ENCODE data around the gene TRIO. TPM values are rescaled to one million over a fixed set of nuclear protein-coding genes. Genes with fewer than 3 reads are reported as not detected.
A peak's percentile ranks its signal among the peaks of the same experiment; 100 is the strongest.

TRIO gene
- total and polyA plus RNA-seq, 2 of the 8 experiments (the other 6 are each of a cell fraction or from before 2014, with no cell fraction given): 35.1 to 69.1 TPM

DNA sequence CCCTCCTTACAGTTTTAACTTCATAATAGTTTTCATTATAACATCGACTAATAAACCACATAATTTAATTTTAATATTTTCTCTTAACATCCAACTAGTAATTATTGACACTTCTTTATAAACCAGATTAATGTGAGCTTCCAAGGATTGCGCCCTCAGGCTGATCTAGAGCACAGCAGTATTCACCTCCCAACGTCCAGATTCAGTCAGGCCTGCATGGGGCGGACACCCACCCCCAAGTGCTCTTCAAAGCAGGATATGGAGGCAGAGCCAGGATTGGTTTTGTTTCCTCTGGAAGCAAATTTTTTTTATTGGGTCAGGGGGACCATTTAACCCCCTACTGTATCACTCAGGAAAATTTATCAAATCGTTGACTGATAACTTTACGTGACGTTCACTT is 215.4 kb downstream of the TRIO start:
- no peak overlapping the region for H4K91ac ChIP-seq (replicated peaks; ENCODE audit: insufficient read length, low read length)
- no peak for FAIRE-seq
- H3K9ac ChIP-seq (replicated peaks in 1 of 4; ENCODE audit: extremely low read depth in 1 of 4, low read depth in 3 of 4, low read length in 3 of 4): no peak overlapping the region
- H2BK5ac ChIP-seq (ENCODE audit: low read depth, low read length): peak overlapping the region; percentile 56; the same call in 1 of the 2 replicates
- no peak overlapping the region for H2AFZ ChIP-seq (ENCODE audit: low read length)
- H4K8ac ChIP-seq (ENCODE audit: extremely low read depth, insufficient read depth, low read length): no peak overlapping the region
- H2BK15ac ChIP-seq (ENCODE audit: low read length): no peak overlapping the region
- ChIA-PET POLR2A (ENCODE audit: partially characterized antibody) (no interaction called here), CTCF (ENCODE audit: partially characterized antibody) (interaction anchor here (0.8 to 15.3 kb wide), 7 partner anchors 6 to 290 kb away, joined by 3 to 155 read pairs (median 4); no protein-coding TSS in a partner anchor)
- 0 out of 4 replicates have a peak, but pooled peaks cover 0 to 5% of the 10 kb centered on the region in 2 experiments for H3K79me2 ChIP-seq (ENCODE audit: control insufficient read depth in 1 of 2, insufficient read depth in 2 of 2, low read length in 2 of 2)
- no peaks in the 10 kb centered on the region for H3K27me3 ChIP-seq (replicated peaks in 1 of 4; ENCODE audit: control insufficient read depth in 3 of 4, extremely low read depth in 1 of 4, insufficient read depth in 3 of 4, low read length in 3 of 4)
- H3K14ac ChIP-seq (ENCODE audit: insufficient read length): no peak overlapping the region
- H3K4me1 ChIP-seq (replicated peaks in 1 of 4; ENCODE audit: control insufficient read depth in 3 of 4, insufficient read depth in 4 of 4, low read length in 3 of 4): peaks cover 6 to 19% (median 10%) of the 10 kb centered on the region in 4 experiments
- no peak overlapping the region for H3K4me3 ChIP-seq (ENCODE audit: extremely low read depth in 1 of 4, insufficient read depth in 2 of 4, low read depth in 3 of 4, low read length in 4 of 4)
- no peak overlapping the region for H3K27ac ChIP-seq (ENCODE audit: low read depth, low read length)
- no peaks in the 10 kb centered on the region for H3K9me3 ChIP-seq (ENCODE audit: insufficient read depth in 2 of 2, low read depth in 1 of 2, low read length in 1 of 2)
- H4K5ac ChIP-seq (ENCODE audit: insufficient read length, low read depth, low read length): no peak overlapping the region
- H4K20me1 ChIP-seq (replicated peaks in 1 of 2; ENCODE audit: control insufficient read depth in 1 of 2, insufficient read depth in 2 of 2, low read length in 2 of 2): peaks cover 7% of the 10 kb centered on the region in 2 experiments
- no peak overlapping the region for H3K4ac ChIP-seq (replicated peaks; ENCODE audit: insufficient read length, low read depth, low read length)
- H2BK12ac ChIP-seq (ENCODE audit: low read depth, low read length): no peak overlapping the region
- H3K4me2 ChIP-seq (ENCODE audit: insufficient read depth in 1 of 2, low read depth in 2 of 2, low read length in 2 of 2): peak overlapping the region in 1 of 2 experiments; percentile 68; a peak in 1 of 4 replicates
- H3K23me2 ChIP-seq (ENCODE audit: low read depth, low read length): no peaks in the 10 kb centered on the region
- H3K79me1 ChIP-seq (ENCODE audit: low read depth, low read length): peaks cover 4% of the 10 kb centered on the region; the same call in 1 of the 2 replicates
- WGBS, 2 experiments (ENCODE audit: extremely low coverage in 1 of 2, insufficient coverage in 1 of 2, insufficient read length in 1 of 2, insufficient replicate concordance in 2 of 2, low coverage in 1 of 2, low lambda C conversion rate in 2 of 2, missing lambda C conversion rate in 1 of 2): 91 to 96% methylated on average over 1 to 7 of the region's 7 CpGs
- H2BK20ac ChIP-seq (ENCODE audit: low read length): no peak overlapping the region
- no peak for DNase-seq (ENCODE audit: low read depth in 1 of 2, low spot score in 2 of 2)
- H3K56ac ChIP-seq (replicated peaks; ENCODE audit: insufficient read length, low read depth, low read length): no peak overlapping the region
- no peak overlapping the region for H2AK5ac ChIP-seq (ENCODE audit: low read depth, low read length)
- H3K23ac ChIP-seq (ENCODE audit: insufficient read length): no peak overlapping the region
- peaks cover 5 to 18% (median 13%) of the 10 kb centered on the region in 4 experiments; a peak in 6 of 8 replicates for H3K36me3 ChIP-seq (ENCODE audit: control insufficient read depth in 2 of 4, insufficient read depth in 4 of 4, low read length in 3 of 4)
- H3K18ac ChIP-seq (ENCODE audit: extremely low read depth, low read length): no peak overlapping the region
- no peak overlapping the region for H2BK120ac ChIP-seq (replicated peaks; ENCODE audit: low read depth, low read length)
- TF ChIP-seq NRF1 (IDR thresholded peaks at IDR 0.05; ENCODE audit: low read depth, low read length): no peak
- TF ChIP-seq SRF (IDR thresholded peaks at IDR 0.05; ENCODE audit: low read depth, low read length): no peak
- no peak for TF ChIP-seq NANOG (IDR thresholded peaks at IDR 0.05; ENCODE audit: insufficient read depth, low read depth, low read length, poor library complexity, severe bottlenecking)
- no peak for TF ChIP-seq BCL11A (IDR thresholded peaks at IDR 0.05; ENCODE audit: low read depth in 2 of 2, low read length in 2 of 2)
- TF ChIP-seq SAP30 (IDR thresholded peaks at IDR 0.05; ENCODE audit: insufficient read depth, insufficient replicate concordance, low read length): no peak
- TF ChIP-seq KDM4A (IDR thresholded peaks at IDR 0.05; ENCODE audit: low read depth, low read length, severe bottlenecking): no peak
- TF ChIP-seq RAD21 (IDR thresholded peaks at IDR 0.05 in 1 of 2, conservative IDR thresholded peaks at IDR 0.05 in 1 of 2; ENCODE audit: low read depth in 2 of 2, low read length in 2 of 2): no peak
- no peak for TF ChIP-seq CTBP2 (IDR thresholded peaks at IDR 0.05; ENCODE audit: borderline replicate concordance, insufficient read depth, insufficient read length, low read length)
- TF ChIP-seq RBBP5 (IDR thresholded peaks at IDR 0.05; ENCODE audit: borderline replicate concordance, low read depth, low read length): no peak
- no peak for TF ChIP-seq ATF2 (IDR thresholded peaks at IDR 0.05; ENCODE audit: low read length)
